ENCODE results near the gene SCFD1.

GRCh38 chr14:30620178-30620577, 1.9 kb upstream of the SCFD1 start:
- TF ChIP-seq CTCF (IDR thresholded peaks at IDR 0.05) (no peak), ZFX (IDR thresholded peaks at IDR 0.05; ENCODE audit: borderline replicate concordance) (no peak)

Measured in 22Rv1 (cell line).